ENCODE measurements around the gene GAK.

The GAK gene

DNA sequence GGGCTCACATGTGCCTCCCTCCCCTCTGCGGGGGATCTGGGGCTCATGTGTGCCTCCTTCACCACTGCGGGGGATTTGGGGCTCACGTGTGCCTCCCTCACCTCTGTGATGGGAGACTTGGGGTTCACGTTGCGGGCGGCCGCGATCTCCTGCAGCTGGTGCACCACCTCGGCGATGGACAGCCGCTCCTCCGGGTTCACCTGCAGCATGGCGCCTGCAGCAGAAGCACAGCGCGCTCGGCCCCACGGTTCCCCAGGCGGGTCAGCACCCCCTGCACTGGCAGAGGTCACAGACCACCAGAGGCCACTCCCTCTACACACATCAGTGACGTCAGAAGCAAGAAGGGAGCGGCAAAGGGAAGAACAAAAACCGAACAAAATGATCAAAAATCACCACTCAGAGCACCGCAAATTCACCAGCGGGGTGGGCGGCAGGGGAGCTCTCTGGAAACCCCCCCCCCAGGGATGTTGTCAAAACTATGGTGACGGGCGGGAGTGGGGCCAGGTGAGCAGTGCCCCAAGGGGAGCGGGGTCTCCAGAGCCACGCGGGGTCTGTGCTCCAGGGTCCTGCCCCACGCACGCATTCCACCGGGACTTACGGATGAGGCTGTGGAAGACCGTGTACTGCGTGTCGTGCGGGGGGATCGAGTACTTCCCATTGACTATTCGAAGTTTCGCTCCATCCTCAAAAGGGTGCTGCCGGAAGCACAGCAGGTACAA lies 38.7 kb downstream of the GAK start:
- FAIRE-seq: no peak

GRCh38 chr4:892780-893179 lies 39.3 kb downstream of the GAK start:
- no peak for FAIRE-seq

More for the DNA sequence above, 38.7 kb downstream of the GAK start:
- no peak for DNase-seq (ENCODE audit: insufficient read length, low spot score)

DNA sequence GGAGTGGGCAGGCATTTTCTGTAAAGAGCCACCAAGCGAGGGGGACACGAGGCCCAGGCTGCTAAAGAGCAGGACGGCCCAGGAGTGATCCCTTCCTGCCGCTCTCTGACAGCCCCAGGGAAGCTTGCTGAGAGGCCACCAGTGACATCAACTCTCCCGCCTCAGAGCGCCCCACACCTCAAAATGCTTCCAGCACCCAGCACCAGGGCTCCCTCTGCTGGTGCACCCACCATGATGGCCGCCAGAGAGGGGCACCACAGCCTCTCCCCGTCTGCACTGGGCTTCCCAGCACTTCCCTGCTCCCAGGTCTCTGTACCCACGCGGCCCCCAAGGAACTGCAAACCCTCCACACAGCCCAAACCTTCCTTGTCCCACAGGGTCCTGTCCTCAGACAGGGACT lies 40.4 kb downstream of the GAK start:
- no peak for FAIRE-seq
- DNase-seq (ENCODE audit: insufficient read length, low spot score): peak; percentile 23

More at GRCh38 chr4:892780-893179, 39.3 kb downstream of the GAK start:
- no peak for DNase-seq (ENCODE audit: insufficient read length, low spot score)

DNA sequence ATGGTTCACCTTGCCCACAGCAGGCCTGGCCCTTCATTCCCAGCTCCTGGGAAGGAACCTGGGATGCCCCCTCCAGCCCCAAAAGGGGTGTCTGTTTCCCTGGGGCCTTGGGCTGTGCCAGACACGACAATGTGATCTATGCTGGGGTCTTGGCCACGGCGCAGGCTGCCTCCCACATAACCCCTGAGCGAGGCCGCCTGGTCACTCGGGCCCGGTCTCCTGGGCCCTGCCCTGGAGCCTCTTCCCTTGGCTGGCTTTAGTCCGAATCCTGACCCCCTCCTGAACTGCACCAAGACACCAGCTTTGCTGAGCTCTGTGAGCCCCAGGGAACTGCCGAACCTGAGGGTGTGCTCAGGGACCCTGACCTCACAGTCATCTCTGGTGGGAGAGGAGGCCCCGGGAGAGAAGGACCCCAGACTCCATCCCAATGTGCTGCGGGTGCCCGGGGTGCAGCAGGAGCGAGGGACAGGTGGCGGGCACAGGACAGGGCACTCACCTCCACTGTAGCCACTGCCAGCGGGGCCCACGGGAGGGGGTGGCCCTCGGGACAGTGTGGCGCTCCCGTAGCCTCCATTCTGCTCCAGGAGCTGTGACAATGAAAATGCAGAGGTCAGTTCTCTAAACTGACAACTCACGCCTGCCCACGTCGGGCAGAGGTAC lies 42.0 kb downstream of the GAK start:
- DNase-seq (ENCODE audit: insufficient read length, low spot score) (no peak), FAIRE-seq (no peak)

DNA sequence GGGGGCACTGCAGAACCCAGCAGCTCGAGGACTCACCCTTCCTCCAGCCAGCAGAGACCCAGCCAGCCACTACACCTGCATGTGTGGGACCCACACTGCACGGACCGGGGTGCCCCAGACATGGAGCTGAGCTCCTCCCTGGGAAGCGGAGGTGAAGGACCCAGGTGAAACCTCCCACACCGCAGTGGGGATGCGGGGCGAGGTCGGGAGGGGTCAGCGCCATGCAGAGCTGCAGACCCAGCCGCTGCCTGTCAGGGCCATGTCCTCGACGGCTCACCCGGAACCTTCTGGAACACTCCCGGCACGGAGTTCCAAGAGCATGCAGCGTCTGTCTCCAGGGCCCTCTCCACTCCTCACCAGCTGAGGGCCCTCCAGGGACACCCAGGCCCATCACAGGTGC lies 42.6 kb downstream of the GAK start:
- FAIRE-seq: no peak
- no peak for DNase-seq (ENCODE audit: insufficient read length, low spot score)

GRCh38 chr4:888029-888428 lies 44.1 kb downstream of the GAK start:
- FAIRE-seq (no peak), DNase-seq (ENCODE audit: insufficient read length, low spot score) (no peak)

GRCh38 chr4:887034-887763 lies 44.9 kb downstream of the GAK start:
- FAIRE-seq (peak; percentile 94), DNase-seq (ENCODE audit: insufficient read length, low spot score) (no peak)

DNA sequence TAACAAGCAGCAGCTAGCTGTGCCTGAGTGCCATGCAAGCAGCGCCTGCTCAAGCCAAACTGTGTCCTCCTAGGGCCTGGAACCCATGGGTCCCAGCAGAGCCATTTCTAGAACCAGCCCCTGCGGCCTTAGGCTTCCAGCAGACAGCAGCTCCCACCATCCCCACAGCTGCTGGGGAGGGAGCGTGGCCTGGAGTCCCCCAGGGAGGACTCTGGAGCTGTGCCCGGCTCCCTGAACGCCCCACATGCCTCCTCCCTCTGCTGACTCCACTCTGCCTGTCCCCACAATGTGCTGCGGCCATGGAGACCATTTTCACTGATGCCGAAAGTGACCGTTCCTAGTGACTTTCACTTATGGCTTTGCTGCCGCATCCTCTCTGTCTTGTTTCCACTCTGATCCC lies 45.9 kb downstream of the GAK start:
- DNase-seq (ENCODE audit: insufficient read length, low spot score) (no peak), FAIRE-seq (no peak)

GRCh38 chr4:885353-885752 lies 46.8 kb downstream of the GAK start:
- DNase-seq (ENCODE audit: insufficient read length, low spot score) (no peak), FAIRE-seq (no peak)

- FAIRE-seq (no peak), DNase-seq (ENCODE audit: insufficient read length, low spot score) (no peak)
These were observed 47.2 kb downstream of the GAK start for GRCh38 chr4:884896-885295.

DNA sequence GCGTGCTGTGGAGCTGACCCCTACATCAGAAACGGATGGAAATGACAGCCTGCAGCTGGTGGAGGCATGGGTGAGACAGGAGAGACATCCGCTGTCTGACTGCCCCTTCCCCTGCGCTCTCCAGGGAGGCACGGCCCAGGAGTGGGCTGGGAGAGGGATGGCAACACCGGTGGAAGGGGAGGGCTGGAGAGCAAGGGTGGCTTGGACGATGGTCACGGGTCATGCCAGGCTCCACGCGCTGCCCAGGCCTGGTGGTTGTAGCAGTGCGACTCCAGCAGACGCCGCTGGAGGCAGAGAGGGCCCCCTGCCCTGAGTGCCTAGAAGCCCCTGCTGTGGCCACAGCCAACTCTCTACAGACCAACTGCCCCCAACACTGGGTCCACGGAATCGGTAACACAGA lies 47.9 kb downstream of the GAK start:
- DNase-seq (ENCODE audit: insufficient read length, low spot score) (no peak), FAIRE-seq (no peak)

DNA sequence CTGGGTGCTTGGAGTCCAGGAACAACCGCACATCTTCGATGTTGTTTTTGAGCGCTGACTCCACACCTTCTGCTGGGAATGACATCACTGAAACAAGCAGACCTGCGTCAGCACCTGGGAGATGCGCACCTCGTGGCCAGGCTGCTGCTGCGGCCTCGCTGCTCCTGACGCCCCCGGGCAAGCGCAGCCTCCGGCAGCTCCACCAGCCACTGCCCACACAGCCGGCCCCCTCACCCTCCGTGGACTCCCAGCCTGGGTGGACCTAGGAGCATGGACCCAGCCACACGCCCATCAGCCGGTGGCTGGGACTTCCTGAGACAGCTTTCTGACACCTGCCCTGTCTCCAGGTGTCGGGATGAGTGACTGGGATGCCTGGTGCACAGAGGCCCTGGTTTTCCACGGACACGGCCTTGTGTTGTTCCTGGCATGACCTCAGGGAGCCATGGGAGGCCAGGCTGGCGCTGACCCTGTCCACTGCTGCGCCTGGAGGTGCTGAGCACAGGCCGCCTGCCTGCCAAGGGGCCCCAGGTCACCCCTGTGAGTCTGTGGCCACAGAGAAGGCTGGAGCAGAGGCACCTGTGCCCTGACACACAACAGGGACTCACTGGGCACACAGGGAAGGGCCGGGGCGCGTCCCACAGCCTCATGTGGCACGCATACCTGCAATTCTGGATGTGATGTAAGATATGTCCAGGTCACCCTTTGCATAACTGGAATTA lies 48.6 kb downstream of the GAK start:
- FAIRE-seq (no peak), DNase-seq (ENCODE audit: insufficient read length, low spot score) (no peak)

DNA sequence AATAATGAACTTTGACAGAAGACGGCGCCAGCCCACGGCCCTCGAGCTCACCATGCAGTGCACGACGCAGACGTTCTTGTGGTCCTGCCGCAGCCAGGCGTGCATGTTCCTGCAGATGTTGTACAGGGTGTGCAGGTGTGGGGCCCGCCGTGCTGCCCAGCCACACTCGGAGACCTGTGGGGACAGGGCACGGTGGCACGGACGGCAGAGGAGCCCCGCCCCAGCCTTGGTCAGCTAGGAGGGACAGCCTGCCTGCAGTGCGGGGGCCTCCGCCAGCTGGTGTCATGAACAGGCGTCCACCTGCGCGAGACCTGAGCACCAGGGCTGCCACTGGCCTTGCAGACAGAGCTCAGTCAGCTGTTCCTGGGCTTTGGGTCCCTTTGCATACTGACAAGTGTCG lies 49.5 kb downstream of the GAK start:
- FAIRE-seq: no peak
- DNase-seq (ENCODE audit: insufficient read length, low spot score): no peak

DNA sequence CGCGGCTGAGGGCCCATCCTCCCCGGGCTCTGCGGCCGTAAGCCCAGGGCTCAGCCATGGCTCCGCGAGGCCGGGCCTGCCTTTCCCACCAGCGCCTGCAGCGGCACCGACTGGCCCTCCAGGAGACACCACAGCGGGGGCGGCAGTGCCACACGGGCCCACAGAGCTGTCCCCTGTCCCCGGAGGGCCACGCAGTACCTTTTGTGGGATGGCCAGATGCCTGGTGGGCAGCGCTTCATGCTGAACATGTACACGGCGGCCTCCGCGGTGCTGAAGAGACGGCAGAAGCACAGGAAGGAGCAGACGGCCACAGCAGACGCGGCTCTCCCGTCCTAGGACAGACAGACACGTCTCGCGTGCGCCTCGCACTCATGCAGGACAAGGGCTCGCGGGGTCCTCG lies 50.4 kb downstream of the GAK start:
- DNase-seq (ENCODE audit: insufficient read length, low spot score) (no peak), FAIRE-seq (no peak)

DNA sequence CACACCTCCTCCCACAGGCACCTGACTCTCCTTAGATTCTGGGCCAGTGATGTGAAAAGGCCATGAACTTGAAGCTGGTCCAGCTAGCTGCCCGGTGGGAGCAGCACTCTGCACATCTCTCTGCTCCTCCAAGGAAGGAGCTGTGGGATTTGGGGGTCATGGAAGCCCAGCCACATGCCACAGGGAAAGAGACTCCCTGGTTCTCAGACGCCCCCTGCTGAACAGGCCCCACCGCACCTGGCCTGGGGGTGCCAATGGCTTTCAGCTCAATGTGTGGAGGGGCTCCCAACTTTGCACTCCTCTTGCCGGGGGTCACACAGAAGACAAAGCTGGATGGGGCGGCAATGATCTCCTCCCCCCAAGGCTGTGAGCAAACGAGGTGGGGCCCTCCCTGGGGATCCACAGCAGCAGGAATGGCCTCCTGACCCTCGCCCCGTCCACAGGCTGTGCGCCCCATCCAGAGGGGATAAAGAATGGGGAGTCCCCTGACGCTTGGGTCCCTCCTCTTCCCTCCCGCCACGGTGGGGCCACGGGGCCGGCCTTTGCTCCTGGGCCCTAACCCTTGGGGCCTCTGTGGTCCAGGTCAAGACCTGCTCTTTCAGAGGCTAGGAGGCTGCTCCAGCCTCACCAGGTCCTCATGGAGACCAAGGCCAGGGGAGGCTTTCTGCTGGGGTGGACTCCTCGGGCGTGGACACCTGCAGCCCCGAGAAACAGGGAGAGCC lies 51.3 kb downstream of the GAK start:
- DNase-seq (ENCODE audit: insufficient read length, low spot score) (no peak), FAIRE-seq (no peak)

GRCh38 chr4:879729-880077 lies 52.4 kb downstream of the GAK start:
- FAIRE-seq: no peak

GRCh38 chr4:878796-879728 lies 53.1 kb downstream of the GAK start:
- FAIRE-seq (no peak), DNase-seq (ENCODE audit: insufficient read length, low spot score) (no peak)

More at GRCh38 chr4:879729-880077, 52.4 kb downstream of the GAK start:
- no peak for DNase-seq (ENCODE audit: insufficient read length, low spot score)

GRCh38 chr4:877502-877901 lies 54.6 kb downstream of the GAK start:
- no peak for FAIRE-seq

GRCh38 chr4:876780-877179 lies 55.3 kb downstream of the GAK start:
- DNase-seq (ENCODE audit: insufficient read length, low spot score) (no peak), FAIRE-seq (no peak)

More at GRCh38 chr4:877502-877901, 54.6 kb downstream of the GAK start:
- no peak for DNase-seq (ENCODE audit: insufficient read length, low spot score)
